Measurements from ENCODE around the gene CRIM1.

The CRIM1 gene

DNA sequence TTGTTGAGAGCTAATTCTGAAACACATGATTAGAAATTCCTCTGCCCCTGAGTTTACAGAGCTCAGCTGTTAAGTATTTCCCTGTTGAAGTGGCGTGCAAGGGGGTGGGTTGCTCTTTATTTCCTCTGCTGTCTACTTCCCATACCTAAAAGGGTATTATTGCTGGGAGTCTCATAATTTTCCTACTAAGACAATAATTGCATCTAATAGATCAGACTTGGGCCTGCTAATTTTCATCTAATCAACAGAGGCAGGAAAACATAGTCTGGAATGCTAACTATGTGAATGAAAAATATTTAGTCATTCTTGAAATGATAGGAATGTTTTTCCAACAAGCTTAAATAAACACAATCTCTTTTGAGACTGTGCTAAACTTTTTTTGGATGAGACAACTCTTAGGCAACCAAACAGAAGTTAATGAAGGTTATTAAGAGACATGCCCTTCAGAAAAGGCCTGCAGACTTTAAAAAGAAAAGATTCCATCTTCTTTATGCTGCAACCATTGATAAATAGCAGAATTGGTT is 131.0 kb downstream of the CRIM1 start:
- DNase-seq, result no peak

DNA sequence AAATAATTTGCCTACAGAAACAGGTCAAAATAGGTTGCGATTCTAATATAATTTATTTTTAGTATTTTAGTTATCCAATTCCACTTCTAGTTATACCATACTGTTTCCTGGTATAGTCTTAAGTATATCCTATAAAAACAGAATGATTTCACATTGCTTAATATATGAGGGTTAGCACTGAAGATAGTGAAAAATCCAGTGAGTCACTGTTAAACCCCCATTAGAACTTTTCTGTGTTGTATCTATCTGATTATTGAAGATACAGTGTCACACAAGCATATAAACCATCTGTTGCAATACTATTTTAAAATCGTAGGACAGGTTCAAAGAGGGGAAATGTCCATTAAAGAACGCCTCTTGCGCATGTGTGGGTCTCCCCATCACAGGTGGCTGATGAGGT is 132.4 kb downstream of the CRIM1 start:
- no peak for DNase-seq

GRCh38 chr2:36489281-36489680 is 133.7 kb downstream of the CRIM1 start:
- no peak for DNase-seq

GRCh38 chr2:36490749-36491148 is 135.2 kb downstream of the CRIM1 start:
- DNase-seq, result no peak

DNA sequence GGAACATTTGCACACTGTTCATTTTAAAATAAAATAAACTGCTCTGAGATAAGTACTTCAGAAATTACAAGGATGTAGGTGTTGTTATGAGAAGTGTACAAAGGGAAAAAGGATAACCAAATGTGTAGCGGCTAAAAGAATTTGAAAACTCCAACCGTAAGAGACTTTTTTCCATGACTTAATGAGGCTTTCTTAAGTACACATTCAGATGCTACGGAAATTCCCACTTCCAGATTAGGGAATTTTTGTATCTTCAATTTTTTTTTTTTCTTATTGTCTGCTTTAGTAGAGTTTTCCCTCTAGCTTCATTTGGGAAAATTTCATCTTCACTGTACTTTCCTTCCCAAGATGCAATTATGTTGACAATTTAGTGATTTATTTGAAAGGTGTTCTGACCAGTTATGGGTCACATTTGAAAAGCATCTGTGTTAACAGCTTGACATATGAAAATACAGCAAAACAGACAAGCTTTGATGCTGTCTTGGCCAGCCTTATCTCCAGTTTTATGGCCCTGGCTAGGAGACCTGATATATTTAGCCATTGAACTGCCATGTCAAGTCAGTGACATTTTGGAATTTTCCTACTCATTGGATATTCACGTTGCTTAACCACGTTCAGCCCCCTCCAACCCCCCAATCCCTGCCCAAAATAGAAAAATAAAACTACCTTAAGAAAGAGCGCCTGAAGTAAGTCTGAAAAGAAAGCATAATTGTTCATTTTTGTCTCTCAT is 136.8 kb downstream of the CRIM1 start:
- DNase-seq, result no peak

GRCh38 chr2:36493306-36493705 is 137.7 kb downstream of the CRIM1 start:
- peak; percentile 3 for DNase-seq

DNA sequence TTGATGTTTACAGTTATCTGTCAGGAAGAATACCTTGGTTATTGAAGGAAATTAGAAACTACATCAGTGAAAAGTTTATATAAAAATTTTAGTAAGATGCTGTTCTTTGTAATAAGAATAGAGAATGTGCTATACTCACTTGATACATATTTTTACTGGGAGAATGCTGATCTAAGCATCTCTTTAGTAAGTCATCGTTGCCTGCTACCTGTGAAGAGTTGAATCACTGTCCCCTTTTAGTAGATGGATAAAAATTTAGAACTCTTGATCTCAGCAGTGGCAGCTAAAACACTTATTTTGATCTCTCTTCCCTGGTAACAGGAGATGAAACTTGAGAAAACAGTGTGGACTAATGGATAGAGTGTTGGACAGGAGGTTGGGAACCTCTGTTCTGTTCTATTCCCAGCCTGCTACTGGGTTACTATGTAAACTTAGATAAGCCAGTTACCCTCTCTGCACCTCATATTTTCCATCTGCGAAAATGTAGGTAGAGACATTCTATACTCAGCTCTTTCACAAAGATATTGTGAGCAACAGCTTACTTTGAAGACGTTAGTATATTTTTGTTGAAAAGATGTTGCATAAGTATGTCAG is 142.1 kb downstream of the CRIM1 start:
- DNase-seq, result no peak

- DNase-seq, result no peak
Measured at GRCh38 chr2:36499128-36499820, 143.7 kb downstream of the CRIM1 start.

GRCh38 chr2:36500072-36500471 is 144.5 kb downstream of the CRIM1 start:
- no peak for DNase-seq

DNA sequence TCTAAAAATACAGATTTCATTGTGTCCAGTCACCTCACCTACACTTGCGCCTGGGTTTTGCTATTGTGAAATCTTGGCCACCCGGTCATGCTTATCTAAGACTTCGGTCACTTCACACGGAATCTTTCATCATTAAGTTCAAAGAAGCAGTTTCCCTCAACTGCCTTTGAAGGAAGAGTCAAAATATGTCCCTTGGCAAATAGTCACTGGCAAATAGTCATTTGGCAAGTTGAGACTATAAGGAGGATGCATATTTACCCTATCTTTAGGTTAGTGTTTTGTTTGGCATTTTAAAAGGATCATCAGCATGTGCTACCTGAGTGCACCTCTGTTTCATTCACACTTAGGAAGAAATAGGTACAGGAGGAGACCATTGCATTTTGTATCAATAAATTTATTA is 146.5 kb downstream of the CRIM1 start:
- no peak for DNase-seq

GRCh38 chr2:36507408-36507812 is 151.8 kb downstream of the CRIM1 start:
- peak; percentile 83 for DNase-seq

GRCh38 chr2:36509075-36509474 is 153.5 kb downstream of the CRIM1 start:
- DNase-seq, result no peak

DNA sequence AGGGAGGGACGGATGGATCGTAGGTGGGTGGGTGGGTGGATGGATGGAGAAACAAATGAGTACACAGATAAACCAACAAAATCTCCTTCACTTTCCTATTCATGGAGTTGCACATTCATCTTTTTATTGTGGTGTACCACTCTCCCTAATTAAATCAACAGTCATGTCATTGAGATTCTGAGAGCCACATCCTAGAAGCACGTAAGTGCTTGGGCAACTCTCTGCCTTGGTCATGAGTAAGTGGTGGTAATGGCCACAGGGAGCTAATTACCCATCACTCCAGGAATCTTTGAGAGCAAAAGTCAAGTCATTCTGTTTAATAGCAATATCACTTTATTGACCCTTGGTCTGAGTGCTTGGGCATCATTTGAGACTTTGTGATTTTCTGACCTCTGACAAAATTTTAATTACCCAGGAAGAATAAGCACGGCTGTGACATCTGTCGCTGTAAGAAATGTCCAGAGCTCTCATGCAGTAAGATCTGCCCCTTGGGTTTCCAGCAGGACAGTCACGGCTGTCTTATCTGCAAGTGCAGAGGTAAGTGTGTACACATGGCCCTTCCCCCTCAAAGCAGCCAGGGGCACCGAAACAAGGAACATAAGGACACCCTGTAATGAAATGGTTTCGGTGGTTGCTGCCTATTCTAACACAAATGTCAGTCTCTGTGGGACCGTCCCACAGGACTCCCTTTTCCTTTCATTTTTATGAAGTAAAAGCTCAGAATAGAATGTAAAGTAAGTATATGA is 156.5 kb downstream of the CRIM1 start:
- DNase-seq, result no peak

DNA sequence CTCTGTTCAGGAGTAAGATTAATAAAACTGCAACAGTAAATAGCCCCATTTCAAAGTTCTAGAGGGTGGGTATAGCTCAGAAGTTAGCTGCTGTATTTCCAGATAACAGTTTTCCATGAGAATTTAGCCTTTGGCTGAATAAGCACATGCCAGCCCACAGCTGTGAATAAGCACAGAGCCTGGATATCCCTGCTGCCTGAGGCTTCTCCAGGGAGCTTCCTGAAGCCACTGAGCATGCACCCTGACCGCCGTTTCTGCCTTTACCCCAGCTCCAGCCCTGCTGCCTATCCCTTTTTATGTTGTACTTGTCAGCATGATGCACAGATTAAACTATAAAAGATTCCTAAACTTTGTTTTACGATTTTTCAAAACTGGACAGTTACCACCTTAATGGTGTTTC is 157.1 kb downstream of the CRIM1 start:
- no peak for DNase-seq

- DNase-seq, result no peak
Measured at GRCh38 chr2:36513661-36514060, 158.1 kb downstream of the CRIM1 start.

- DNase-seq, result no peak
Measured at GRCh38 chr2:36515538-36515937, 160.0 kb downstream of the CRIM1 start.

GRCh38 chr2:36516136-36516870 is 160.7 kb downstream of the CRIM1 start:
- no peak for DNase-seq

DNA sequence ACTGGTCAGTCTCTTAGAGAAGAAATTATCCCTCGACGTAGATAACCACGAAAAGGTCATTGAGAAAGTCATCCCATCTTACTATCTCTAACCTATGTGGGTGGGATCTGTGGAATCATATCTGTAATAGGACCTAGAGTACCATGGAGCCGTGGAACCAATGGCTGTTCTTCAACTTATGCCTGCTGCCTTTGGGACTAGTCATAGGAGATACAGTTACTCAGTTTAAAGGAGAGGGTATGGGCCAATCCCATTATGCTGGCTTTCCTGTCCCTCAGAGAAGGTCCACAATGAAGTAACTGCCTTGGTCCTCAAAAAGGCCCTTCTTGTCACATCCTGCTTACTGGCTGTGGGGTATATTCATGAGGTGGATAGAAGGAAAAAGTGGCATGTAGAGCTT is 164.9 kb downstream of the CRIM1 start:
- no peak for DNase-seq

GRCh38 chr2:36523153-36523552 is 167.6 kb downstream of the CRIM1 start:
- no peak for DNase-seq

DNA sequence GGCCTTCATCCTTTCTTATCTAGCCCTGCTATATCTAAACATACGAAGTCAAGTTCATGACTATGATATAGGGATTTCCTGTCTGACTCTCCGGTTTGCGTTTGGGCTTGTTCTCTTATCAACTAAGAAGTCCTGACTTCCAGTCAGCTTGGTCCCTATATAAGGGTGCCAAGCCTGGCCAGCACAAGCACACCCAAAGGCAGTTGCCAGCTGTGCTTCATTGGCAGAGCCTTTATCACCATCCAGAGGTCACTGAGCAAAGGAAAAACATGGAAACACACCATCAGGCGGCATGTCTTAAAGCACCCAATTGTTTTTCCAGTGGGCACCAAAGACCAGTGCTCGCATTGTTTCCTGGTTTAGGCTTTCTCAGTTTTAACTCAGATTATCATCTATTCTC is 169.7 kb downstream of the CRIM1 start:
- no peak for DNase-seq

GRCh38 chr2:36526226-36526625 is 170.6 kb downstream of the CRIM1 start:
- DNase-seq, result no peak

DNA sequence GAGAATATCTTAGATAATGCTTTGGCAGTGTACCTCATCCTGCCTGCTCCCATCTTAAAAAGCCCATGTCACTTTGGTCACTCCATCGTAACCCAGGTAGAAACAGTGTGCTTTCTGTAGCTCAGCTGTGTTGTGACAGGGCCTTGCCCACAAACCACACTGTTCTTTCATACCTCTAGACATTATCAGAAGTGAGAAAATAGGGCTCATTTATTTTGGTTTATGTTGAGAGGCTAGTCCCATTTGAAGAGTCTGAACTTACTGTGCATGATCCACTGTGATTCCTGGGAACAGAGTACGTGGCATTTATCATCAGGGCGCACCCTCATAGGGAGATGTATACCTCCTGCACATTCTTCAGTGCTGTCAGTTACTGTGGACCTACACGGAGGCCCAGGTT is 172.7 kb downstream of the CRIM1 start:
- no peak for DNase-seq

Data from NCI-H82 (cell line).